ENCODE data around the gene NTSR1. TPM values are rescaled to one million over a fixed set of nuclear protein-coding genes. Genes with fewer than 3 reads are reported as not detected.
A peak's percentile ranks its signal among the peaks of the same experiment; 100 is the strongest.

The NTSR1 gene
- total and polyA plus RNA-seq, 8 donors = 0.06 to 15.9 (median 0.28) TPM; not detected in 5

DNA sequence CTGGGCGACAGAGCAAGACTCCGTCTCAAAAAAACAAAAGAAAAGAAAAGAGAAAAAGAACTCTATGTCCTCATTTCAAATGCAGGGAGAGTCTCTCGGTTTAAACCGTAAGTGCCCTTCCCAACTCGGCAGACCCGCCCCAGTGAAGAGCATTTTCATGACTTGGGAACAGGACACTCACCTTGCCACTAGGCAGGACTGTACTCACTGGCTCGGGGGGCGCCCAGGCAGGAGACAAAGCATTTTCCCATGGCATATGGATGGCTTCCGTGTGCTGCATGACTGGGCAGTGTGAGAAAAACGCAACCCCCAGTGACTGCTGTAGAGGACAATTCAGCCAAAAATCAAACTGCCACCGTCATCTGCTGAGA, 64.0 kb downstream of the NTSR1 start:
- peaks cover 14 to 46% (median 28%) of the 10 kb centered on the region in 4 donors for H3K4me1 ChIP-seq
- intact Hi-C loops (cut with DNase I; ENCODE audit: low total_unique reads) = no loop called here
- H3K4me3 ChIP-seq = no peak overlapping the region
- TF ChIP-seq POLR2A (IDR thresholded peaks at IDR 0.05) = no peak
- TF ChIP-seq POLR2AphosphoS5 (IDR thresholded peaks at IDR 0.05) = no peak
- peak overlapping the region in 1 of 5 donors; percentile 7 for H3K27ac ChIP-seq
- H3K27me3 ChIP-seq = peaks cover 0 to 23% (median 0%) of the 10 kb centered on the region in 3 donors
- H3K36me3 ChIP-seq = no peaks in the 10 kb centered on the region
- no peak for DNase-seq
- H3K9me3 ChIP-seq = no peaks in the 10 kb centered on the region
- 73 to 87% (median 80%) methylated on average over 11 of the region's 11 CpGs for WGBS, 5 donors

DNA sequence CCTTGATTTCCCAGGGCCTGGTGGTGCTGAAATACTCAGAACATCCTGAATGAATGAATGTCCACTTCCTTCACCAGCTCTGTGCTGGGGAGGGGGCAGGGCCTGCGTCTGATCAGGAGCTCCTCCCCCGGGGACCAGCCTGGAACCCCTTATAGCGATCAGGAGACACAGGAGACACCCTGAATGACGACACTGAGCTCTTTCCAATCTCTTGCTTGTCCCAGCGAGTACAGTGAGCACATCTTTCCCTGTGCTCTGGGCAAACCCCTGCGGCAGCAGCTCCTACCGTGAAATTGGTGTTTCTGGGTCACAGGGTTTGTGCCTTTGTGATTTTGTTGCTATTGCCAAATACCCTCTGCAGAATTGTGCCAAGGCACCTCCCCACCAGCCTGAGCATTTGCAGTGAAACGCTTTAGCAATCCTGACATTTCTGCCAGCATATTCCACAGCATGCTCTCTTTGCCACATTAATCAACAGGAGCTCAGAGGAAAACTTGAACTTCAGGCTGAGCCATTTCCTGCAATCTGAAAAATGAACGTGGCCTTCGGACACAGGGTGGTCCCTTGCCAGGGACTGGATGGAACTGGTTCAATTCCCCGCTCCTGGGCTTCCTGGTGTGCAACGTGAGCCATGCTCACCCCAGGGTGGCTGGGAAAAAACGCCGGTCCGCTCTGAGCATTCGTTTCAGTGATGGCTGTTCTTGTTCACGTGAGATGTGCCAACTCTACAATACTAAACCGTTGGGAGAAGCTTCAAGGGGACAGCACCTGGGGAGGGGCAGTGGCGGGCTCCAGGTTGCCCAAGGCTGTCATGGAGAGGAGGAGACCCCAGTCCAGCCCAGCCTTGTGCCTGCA, 64.6 kb downstream of the NTSR1 start:
- WGBS, 5 donors = 35 to 42% (median 41%) methylated on average over 16 to 19 of the region's 19 CpGs
- no peak for TF ChIP-seq EP300 (IDR thresholded peaks at IDR 0.05)
- no peak for TF ChIP-seq POLR2A (IDR thresholded peaks at IDR 0.05)
- no peak for TF ChIP-seq POLR2AphosphoS5 (IDR thresholded peaks at IDR 0.05)
- TF ChIP-seq, protein P1, sequence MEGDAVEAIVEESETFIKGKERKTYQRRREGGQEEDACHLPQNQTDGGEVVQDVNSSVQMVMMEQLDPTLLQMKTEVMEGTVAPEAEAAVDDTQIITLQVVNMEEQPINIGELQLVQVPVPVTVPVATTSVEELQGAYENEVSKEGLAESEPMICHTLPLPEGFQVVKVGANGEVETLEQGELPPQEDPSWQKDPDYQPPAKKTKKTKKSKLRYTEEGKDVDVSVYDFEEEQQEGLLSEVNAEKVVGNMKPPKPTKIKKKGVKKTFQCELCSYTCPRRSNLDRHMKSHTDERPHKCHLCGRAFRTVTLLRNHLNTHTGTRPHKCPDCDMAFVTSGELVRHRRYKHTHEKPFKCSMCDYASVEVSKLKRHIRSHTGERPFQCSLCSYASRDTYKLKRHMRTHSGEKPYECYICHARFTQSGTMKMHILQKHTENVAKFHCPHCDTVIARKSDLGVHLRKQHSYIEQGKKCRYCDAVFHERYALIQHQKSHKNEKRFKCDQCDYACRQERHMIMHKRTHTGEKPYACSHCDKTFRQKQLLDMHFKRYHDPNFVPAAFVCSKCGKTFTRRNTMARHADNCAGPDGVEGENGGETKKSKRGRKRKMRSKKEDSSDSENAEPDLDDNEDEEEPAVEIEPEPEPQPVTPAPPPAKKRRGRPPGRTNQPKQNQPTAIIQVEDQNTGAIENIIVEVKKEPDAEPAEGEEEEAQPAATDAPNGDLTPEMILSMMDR (IDR thresholded peaks at IDR 0.05) = no peak
- H3K36me3 ChIP-seq = no peaks in the 10 kb centered on the region
- H3K4me1 ChIP-seq = peaks cover 14 to 40% (median 24%) of the 10 kb centered on the region in 4 donors
- no peaks in the 10 kb centered on the region for H3K9me3 ChIP-seq
- H3K4me3 ChIP-seq = no peak overlapping the region
- peaks cover 0 to 18% (median 0%) of the 10 kb centered on the region in 3 donors for H3K27me3 ChIP-seq
- DNase-seq = peak in 1 of 2 donors; percentile 48
- intact Hi-C loops (cut with DNase I; ENCODE audit: low total_unique reads) = no loop called here
- H3K27ac ChIP-seq = peak overlapping the region in 1 of 5 donors; percentile 7

DNA sequence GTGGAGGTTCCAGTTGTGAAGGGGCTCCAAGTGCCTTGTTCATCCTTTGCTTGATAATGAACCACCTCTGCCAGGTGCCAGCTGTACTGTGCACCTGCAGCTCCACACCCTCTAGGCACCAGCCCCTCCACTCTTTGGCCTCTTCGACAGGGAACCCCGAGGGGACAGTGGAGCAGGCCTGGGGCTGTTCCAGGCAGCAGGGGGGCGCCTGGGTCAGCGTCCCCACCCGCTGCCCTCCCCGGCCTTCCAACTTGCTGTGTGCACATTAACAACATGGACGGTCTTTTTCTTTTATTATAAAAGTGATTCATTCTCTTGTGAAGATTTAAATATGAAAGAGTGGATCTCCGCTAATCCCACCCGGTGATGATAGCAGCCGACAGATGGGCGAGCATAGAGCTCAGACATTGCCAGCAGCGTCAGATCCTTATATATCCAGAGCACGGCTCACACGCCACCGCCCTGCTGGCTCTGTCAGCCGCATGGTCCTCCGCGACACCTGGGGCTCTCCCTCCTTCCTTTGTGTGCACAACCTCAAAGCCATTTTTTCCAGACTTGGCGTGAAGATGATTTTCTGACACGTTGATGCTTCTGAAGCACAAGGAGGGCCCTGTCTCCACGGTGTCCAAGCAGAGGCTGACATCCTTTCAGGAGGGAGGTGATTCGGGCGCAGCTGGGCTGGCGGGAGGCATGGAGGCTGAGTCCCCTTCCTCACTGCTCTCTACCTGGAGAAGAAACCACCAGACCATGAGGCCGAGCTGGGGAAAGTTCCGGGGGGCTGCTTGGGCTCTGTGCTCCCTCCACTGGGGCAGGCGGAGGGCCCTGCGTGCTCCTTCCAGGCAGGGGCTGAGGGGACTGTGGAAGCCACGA, 65.4 kb downstream of the NTSR1 start:
- intact Hi-C loops (cut with DNase I; ENCODE audit: low total_unique reads) = no loop called here
- 78 to 88% (median 86%) methylated on average over 28 to 29 of the region's 29 CpGs for WGBS, 5 donors
- Histone ChIP-seq H3K27me3 (peaks cover 0 to 25% (median 0%) of the 10 kb centered on the region in 3 donors), H3K4me3 (no peak overlapping the region), H3K36me3 (no peaks in the 10 kb centered on the region), H3K4me1 (peaks cover 12 to 31% (median 16%) of the 10 kb centered on the region in 4 donors), H3K9me3 (no peaks in the 10 kb centered on the region), H3K27ac (no peak overlapping the region)
- no peak for TF ChIP-seq EP300 (IDR thresholded peaks at IDR 0.05)
- TF ChIP-seq, protein P1 (IDR thresholded peaks at IDR 0.05) = no peak
- no peak for TF ChIP-seq POLR2A (IDR thresholded peaks at IDR 0.05)
- no peak for TF ChIP-seq POLR2AphosphoS5 (IDR thresholded peaks at IDR 0.05)
- no peak for DNase-seq

DNA sequence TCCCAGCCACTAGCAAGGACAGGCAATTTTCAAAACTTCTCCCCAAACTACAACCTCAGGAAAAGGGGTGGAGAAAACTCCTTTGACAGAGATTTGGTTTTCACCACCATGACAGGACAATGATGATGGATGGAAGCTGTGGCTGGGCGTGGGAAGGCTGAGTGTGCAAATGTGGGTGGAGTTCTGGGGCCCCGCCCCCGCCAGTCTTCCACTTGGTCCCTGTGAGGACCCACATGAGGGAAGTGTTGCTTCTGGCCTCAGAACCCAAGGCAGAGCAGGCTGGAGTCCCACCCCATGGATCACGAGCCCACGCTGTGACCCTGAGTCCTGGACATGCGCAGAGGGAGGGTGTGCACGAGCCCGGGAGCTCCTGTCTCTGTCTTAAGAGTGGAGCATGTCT, 66.1 kb downstream of the NTSR1 start:
- Histone ChIP-seq H3K36me3 (no peaks in the 10 kb centered on the region), H3K27me3 (peaks cover 0 to 31% (median 0%) of the 10 kb centered on the region in 3 donors), H3K9me3 (no peaks in the 10 kb centered on the region), H3K27ac (no peak overlapping the region), H3K4me3 (no peak overlapping the region), H3K4me1 (peaks cover 12 to 31% (median 15%) of the 10 kb centered on the region in 4 donors)
- 65 to 90% (median 73%) methylated on average over 8 of the region's 8 CpGs for WGBS, 5 donors
- TF ChIP-seq, protein P1 (IDR thresholded peaks at IDR 0.05) = no peak
- TF ChIP-seq POLR2AphosphoS5 (IDR thresholded peaks at IDR 0.05) (no peak), POLR2A (IDR thresholded peaks at IDR 0.05) (no peak), EP300 (IDR thresholded peaks at IDR 0.05) (no peak)
- DNase-seq = no peak
- intact Hi-C loops (cut with DNase I; ENCODE audit: low total_unique reads) = no loop called here
